OCI-LY7 (cell line): ENCODE measurements around the gene SCUBE2.

Experiments used
- CTCF ChIP-seq: fragments of 200-600 bp; sonication (generic); conservative IDR thresholded peaks from 2 replicates; pipeline ENCODE4 v1.5.1; 2014; ENCODE audit warnings: mild to moderate bottlenecking, antibody characterized with exemption, low read length, moderate library complexity, mixed read lengths
- EZH2phosphoT487 ChIP-seq: fragments of 200-600 bp; sonication (generic); IDR thresholded peaks from 2 replicates; pipeline ENCODE4 v1.6.1; 2018; ENCODE audit warnings: low read depth, borderline replicate concordance, mild to moderate bottlenecking, mixed run types, antibody characterized with exemption, low read length, moderate library complexity, mixed read lengths

GRCh38 chr11:9092072-9092471 is 673 bp upstream of the SCUBE2 start:
- TF ChIP-seq CTCF (no peak), EZH2phosphoT487 (no peak)
